ENCODE data around the gene NELFB.

NELFB gene

DNA sequence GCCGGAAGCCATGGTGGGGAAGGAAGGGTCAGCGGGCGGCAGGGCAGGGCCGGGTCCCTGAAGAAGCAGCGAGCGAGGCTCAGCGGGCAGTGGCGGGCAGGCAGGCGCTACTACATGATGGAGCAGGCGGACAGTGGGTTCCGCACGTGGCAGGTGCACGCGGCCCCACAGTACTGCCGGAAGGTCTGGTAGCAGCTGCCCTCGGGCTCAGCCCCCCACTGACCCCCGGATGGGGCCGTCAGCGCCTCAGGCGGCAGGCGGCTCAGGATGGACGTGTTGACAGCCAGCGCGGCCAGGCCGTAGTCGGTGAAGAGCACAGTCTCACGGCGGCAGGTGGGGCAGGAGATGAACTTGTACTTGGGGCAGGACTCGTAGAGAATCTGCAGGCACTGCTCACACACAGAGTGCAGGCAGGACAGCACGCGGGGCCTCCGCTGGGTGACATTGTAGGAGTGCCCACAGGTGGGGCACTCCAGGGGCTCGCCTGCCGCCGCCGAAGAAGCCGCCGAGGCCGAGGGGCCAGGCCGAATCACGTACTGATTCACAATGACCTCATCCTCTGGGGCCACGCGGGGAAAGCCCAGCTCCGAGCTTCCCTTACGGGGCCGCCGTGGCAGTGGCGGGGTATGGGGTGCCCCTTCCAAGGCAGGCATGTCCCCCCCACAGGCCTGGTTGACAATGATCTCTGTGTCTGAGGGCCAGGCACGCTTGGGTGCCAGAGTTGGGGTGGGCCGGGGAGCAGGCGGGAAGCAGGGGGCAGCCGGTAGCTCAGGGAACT is 34.6 kb upstream of the NELFB start:
- Histone ChIP-seq H3K9ac (ENCODE audit: low read depth, low read length) (no peak overlapping the region), H3K9me3 (ENCODE audit: control insufficient read depth, insufficient read depth, low read length) (no peaks in the 10 kb centered on the region), H3K36me3 (ENCODE audit: insufficient read depth, low read length) (no peaks in the 10 kb centered on the region), H3K4me1 (ENCODE audit: insufficient read depth, low read length) (no peaks in the 10 kb centered on the region; the same call in 1 of the 2 replicates)

DNA sequence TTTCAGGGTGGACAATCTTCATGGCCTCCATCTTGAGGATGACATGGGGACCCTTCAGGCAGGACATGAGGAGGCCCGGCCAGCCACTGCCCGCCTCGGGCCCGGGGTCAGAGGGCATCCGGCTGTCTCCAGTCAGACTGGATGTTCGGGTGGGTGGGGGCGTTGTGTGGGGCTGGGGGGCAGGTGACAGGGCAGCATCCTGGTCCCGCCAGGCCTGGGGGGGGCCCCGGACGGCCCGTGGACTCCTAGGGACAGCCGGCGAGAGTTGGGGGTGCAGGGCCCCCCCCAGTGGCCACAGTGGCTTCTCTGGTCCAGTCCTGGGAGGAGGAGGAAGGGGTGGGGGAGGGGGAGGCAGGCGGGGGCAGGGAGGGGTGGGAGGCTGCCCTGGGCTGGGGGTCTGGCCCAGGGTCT is 34.0 kb upstream of the NELFB start:
- no peaks in the 10 kb centered on the region for H3K9me3 ChIP-seq (ENCODE audit: control insufficient read depth, insufficient read depth, low read length)
- H3K9ac ChIP-seq (ENCODE audit: low read depth, low read length), result peak overlapping the region; percentile 33; the same call in 1 of the 2 replicates
- no peaks in the 10 kb centered on the region for H3K36me3 ChIP-seq (ENCODE audit: insufficient read depth, low read length)
- no peaks in the 10 kb centered on the region; the same call in 1 of the 2 replicates for H3K4me1 ChIP-seq (ENCODE audit: insufficient read depth, low read length)

DNA sequence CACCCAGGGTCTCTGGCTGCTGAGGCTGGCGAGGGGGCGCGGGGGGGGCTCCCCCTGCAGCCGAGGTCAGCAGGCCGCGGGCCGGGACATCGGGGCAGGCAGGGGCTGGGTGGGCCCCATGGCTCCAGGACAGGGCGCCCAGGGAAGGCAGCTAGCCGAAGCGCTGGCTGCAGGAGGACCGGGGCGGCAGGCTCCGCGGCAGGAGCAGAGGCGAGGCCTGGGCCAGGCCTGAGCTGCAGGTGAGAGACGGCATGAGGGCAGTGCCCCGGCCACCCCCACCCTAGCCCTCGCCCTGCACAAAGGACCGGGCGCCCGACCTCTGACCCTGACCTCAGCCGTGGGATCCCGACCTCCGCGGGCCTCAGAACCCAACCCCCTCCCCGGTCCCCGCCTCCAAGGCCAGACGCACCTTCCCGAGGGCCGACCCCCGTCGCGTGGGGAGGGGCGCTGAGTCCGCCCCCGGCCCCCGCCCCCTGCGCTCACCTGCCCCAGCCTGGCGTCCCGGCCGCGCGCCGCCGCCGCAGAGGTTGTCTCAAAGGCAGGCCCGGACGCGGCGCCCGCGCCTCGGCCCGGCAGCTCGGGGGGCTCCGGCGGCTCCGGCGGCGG is 33.5 kb upstream of the NELFB start:
- no peaks in the 10 kb centered on the region for H3K36me3 ChIP-seq (ENCODE audit: insufficient read depth, low read length)
- H3K4me1 ChIP-seq (ENCODE audit: insufficient read depth, low read length), result no peaks in the 10 kb centered on the region; the same call in 1 of the 2 replicates
- H3K9ac ChIP-seq (ENCODE audit: low read depth, low read length), result peak overlapping the region; percentile 33; the same call in 1 of the 2 replicates

DNA sequence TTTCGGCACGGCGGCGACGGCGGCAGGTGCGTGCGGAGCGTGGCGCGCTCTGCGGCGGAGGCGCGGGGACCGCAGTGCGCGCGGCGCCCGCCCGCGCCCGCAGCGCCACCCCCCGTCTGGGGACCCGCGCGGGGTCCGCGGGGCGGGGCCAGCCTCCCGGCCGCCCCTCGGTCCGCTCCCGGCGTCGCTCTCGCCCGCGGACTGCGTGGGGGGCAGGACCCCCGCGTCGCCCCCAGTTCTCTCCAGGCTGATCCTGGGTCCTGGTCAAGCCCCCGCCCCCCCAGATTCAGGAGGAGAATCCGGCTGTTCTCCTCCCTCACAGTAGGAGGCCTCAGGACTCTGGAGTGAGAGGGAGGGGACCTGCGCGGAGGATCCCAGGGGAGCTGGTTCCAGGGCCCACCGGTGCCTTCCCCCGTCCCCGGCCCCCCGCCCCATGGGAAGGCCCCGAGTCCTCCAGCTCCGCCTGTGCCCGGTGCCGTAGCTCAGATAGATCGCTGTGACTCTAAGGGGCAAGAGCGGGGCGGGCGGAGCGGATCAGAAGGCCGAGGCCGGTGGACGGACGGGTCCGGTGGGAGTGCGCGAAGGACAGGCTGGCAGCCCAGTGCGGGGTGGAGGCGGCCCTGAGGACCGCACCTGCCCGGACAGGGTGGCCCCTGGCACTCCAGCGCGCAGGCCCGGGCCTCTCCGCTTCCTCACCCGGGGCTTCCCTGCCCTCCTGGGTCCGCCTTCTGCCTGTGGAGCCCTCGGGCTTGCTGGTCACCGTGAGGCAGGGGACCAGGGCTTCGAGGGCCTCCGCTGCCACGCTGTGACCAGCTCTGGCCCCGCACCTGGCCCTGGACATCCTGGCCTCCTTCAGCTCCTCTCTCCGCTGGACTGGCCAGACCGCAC is 32.7 kb upstream of the NELFB start, which contains the start of gene RNF208:
Gene RNF208 (minus strand): TSS at position 51 of the 888 bp plus-strand sequence. CDS start 1,028 bp downstream, outside the sequence.
- Histone ChIP-seq H3K36me3 (ENCODE audit: insufficient read depth, low read length) (no peaks in the 10 kb centered on the region), H3K9me3 (ENCODE audit: control insufficient read depth, insufficient read depth, low read length) (no peaks in the 10 kb centered on the region), H3K9ac (ENCODE audit: low read depth, low read length) (peak within 1 kb of the TSS; percentile 59), H3K4me1 (ENCODE audit: insufficient read depth, low read length) (no peaks in the 10 kb centered on the region; the same call in 1 of the 2 replicates)

More for the DNA sequence above, 33.5 kb upstream of the NELFB start:
- H3K9me3 ChIP-seq (ENCODE audit: control insufficient read depth, insufficient read depth, low read length), result no peaks in the 10 kb centered on the region

DNA sequence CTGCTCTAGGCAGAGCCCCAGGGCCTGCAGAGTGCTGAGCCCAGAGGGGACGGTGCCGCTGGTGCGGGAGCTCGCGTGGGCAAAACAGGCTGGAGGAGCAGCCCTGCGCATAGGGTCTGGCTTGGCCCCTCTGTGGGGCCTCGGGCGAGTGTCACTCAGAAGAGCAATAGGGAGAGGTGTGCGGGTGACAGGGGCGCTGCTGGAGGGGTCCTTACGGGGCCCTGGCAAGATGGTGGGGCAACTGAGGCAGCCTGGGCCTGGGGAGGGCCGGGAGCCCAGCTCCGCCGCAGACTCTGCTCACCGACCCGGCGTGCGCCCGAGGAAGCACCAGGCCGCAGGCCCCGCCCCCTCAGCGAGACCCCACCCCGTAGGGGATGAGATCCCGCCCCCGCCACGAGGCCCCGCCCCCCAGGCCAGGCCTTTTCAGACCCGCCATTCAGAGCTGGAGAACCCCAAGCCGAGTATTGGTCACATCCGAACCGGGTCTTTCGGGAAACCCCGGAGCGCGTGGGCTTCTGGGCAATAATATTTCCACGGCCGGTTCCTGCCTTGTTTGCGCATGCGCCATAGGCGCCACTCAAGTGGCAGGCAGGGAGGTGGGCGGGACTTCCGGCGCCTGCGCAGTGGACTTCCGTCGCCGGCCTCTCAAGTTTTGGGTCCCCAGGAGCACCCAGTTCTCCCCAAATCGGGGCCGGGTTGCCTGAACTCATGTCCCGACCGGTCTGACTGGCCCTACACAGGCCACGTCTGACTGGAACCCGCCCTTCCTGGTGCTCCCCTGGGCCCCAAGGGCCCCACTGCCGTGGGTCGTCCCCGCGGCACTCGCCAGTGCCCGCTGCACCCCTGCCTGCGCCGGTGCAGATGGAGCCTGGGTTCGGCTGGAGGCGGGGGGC is 31.8 kb upstream of the NELFB start:
- H3K9ac ChIP-seq (ENCODE audit: low read depth, low read length), result peak overlapping the region; percentile 93
- H3K36me3 ChIP-seq (ENCODE audit: insufficient read depth, low read length), result no peaks in the 10 kb centered on the region
- no peaks in the 10 kb centered on the region; the same call in 1 of the 2 replicates for H3K4me1 ChIP-seq (ENCODE audit: insufficient read depth, low read length)
- no peaks in the 10 kb centered on the region for H3K9me3 ChIP-seq (ENCODE audit: control insufficient read depth, insufficient read depth, low read length)

DNA sequence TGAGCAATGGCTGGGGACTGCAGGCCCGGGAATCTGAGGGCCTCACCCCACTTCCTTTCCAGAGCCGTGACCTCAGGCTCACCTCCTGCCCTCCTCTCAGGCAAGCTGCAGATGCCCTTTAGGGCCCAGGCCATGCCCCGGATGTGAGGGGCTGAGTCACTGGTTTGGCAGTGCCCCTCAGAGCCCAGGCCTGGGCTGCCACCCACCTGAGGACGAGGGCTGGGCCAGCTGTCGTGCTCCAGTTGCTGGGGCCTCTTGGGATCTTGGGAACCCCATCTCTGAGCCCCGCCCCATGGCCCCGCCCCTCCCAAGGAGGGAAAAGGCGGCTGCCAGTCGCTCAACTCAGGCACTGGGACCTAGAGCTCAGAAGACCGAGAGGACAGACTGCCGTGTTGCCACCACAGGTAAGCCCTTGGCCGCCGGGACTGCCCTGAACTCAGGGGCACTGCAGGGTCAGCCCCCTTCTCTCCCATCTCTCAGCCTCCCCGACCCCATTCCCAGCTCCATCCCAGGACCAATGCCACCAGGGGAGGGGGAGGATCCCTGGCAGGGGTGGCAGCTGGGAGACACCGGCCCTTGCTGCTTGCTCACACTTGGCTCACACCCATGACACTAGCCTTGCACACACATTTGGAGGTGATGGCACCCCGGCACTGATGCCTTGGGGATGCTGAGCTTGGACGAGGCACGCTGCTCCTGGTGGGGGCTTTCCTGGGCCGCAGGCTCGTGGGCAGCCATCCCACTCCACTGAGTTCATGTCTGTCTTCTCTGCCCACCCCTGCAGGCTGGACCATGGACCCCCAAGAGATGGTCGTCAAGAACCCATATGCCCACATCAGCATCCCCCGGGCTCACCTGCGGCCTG is 30.1 kb upstream of the NELFB start, which contains the start of gene CYSRT1:
Gene CYSRT1 (plus strand): TSS at position 345 of the 865 bp plus-strand sequence. CDS start 448 bp downstream, at position 793.
- H3K9ac ChIP-seq (ENCODE audit: low read depth, low read length), result peak within 1 kb of the TSS; percentile 93
- no peaks in the 10 kb centered on the region for H3K9me3 ChIP-seq (ENCODE audit: control insufficient read depth, insufficient read depth, low read length)
- no peaks in the 10 kb centered on the region for H3K4me1 ChIP-seq (ENCODE audit: insufficient read depth, low read length)
- H3K36me3 ChIP-seq (ENCODE audit: insufficient read depth, low read length), result no peaks in the 10 kb centered on the region

DNA sequence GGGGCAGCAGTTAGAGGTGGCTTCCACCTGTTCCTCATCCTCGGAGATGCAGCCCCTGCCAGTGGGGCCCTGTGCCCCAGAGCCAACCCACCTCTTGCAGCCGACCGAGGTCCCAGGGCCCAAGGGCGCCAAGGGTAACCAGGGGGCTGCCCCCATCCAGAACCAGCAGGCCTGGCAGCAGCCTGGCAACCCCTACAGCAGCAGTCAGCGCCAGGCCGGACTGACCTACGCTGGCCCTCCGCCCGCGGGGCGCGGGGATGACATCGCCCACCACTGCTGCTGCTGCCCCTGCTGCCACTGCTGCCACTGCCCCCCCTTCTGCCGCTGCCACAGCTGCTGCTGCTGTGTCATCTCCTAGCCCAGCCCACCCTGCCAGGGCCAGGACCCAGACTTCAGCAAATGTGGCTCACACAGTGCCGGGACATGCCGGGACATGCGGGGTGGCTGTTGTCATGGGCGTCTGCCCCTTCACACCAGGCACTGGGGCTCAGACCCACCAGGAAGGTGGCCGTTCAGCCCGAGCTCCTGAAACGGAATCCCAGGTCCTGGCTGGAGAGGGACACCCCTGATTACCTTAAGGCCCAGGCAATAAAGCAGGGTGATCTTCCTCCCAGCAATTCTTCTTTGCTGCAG is 29.3 kb upstream of the NELFB start:
- no peaks in the 10 kb centered on the region for H3K9me3 ChIP-seq (ENCODE audit: control insufficient read depth, insufficient read depth, low read length)
- H3K4me1 ChIP-seq (ENCODE audit: insufficient read depth, low read length), result no peaks in the 10 kb centered on the region
- H3K36me3 ChIP-seq (ENCODE audit: insufficient read depth, low read length), result no peaks in the 10 kb centered on the region
- no peak overlapping the region for H3K9ac ChIP-seq (ENCODE audit: low read depth, low read length)

DNA sequence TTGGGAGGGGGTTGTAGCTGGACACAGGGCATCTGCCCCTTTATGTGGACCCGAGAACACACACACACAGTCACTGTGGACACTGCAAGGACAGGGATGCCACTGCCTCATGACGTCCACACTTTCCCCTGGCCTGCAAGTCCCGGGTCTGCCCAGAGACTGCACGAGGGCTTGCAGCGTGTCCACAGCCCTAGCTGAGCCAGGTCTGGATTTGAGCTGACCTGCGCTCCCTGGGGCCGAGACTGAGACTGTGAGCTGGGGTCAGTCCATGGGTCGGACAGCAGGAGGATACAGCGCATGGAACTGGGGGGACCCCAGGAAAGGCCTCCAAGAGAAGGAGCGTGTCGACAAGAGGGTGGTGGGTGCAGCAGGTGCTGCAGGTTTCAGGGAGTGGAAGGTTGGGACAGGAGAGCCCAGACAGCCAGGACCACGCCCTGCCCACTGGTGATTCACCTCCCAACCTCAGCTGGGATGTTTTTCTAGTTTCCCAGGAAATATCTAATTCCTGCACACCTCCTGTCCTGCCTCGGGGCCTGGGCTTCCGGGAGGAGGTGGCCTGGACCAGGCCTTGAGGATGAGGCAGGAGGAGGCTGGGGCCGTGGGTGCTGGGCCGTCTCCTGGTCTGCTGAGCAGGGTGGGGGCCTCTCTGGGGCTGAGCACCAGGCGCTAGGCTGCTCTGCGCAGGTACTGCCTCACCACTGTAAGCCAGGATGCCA is 28.6 kb upstream of the NELFB start:
- no peaks in the 10 kb centered on the region for H3K9me3 ChIP-seq (ENCODE audit: control insufficient read depth, insufficient read depth, low read length)
- H3K36me3 ChIP-seq (ENCODE audit: insufficient read depth, low read length), result no peaks in the 10 kb centered on the region
- H3K9ac ChIP-seq (ENCODE audit: low read depth, low read length), result no peak overlapping the region
- no peaks in the 10 kb centered on the region for H3K4me1 ChIP-seq (ENCODE audit: insufficient read depth, low read length)

DNA sequence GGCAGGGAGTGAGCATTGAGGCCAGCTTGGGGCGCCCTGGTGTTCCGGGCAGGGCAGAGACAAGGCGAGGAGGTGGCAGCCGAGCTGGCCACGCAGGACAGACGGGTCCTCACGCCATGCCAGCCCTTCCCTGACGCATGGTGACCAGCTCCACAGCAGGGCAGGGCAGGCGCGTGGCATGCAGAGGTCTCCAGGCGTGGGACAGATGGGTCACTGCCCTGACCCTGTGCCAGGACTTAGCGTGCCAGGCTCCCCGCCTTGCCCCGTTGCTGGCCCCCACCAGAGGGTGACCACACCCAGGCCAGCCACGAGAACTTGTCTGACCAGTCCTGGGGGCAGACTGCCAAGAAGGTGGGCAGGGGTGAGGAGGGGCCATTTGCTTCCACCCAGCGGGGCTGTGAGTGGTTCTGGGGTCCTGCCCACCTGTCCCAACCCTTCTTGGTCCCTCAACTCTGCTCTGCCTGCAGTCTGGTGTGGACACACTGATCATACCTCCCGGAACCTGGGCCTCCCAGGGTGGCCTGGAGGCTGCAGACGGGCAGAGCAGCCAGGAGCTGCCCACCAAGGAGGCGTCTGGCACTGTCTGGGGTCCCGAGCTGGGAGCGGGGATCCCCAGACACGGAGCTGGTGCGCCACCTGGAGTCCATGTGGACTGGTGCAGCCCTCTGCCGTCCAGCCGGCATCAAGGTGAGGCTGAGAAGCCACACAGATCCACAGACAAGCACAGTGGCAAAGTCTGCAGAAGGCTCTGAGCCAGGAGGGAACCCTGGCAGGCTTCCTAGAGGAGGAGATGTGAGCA is 27.9 kb upstream of the NELFB start, which contains the start of gene RNF224:
Gene RNF224 (plus strand): TSS at position 449 of the 799 bp plus-strand sequence. CDS start 834 bp downstream, outside the sequence.
- H3K9me3 ChIP-seq (ENCODE audit: control insufficient read depth, insufficient read depth, low read length), result no peaks in the 10 kb centered on the region
- H3K36me3 ChIP-seq (ENCODE audit: insufficient read depth, low read length), result no peaks in the 10 kb centered on the region
- H3K4me1 ChIP-seq (ENCODE audit: insufficient read depth, low read length), result no peaks in the 10 kb centered on the region
- no peak within 1 kb of the TSS for H3K9ac ChIP-seq (ENCODE audit: low read depth, low read length)

DNA sequence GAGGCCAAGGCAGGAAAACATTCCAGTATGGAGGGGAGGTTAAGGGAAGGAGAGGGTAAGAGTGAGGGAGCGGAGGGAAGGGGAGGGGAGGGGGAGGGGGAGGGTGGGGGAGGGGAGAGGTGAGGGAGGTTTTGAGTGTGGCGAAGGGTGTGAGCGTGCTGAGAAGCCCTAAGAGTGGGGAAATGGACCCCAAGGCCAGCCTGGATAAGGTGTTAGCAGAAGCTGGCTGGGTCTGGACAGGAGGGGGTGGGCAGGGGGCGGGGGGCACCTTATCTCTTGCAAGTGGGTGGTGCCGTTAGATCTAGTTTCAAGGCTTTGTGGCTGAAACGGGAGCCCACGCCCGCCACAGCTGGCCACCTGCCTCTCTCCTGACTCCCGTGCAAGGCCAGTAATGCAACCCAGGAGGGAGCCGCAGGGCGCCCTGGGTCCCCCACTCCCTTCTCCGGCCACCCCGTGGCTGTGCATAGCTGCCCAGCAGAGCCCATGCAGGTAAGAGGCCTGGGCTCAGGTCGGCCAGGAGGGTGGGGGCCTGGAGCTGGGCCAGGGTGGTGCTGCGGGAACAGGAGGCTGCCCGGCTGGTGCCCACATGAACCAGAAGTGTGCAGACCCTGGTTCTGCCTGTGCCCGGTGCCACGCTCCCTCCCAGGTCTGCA is 27.1 kb upstream of the NELFB start:
- no peak overlapping the region for H3K9ac ChIP-seq (ENCODE audit: low read depth, low read length)
- H3K36me3 ChIP-seq (ENCODE audit: insufficient read depth, low read length), result no peaks in the 10 kb centered on the region
- no peaks in the 10 kb centered on the region for H3K9me3 ChIP-seq (ENCODE audit: control insufficient read depth, insufficient read depth, low read length)
- no peaks in the 10 kb centered on the region for H3K4me1 ChIP-seq (ENCODE audit: insufficient read depth, low read length)

DNA sequence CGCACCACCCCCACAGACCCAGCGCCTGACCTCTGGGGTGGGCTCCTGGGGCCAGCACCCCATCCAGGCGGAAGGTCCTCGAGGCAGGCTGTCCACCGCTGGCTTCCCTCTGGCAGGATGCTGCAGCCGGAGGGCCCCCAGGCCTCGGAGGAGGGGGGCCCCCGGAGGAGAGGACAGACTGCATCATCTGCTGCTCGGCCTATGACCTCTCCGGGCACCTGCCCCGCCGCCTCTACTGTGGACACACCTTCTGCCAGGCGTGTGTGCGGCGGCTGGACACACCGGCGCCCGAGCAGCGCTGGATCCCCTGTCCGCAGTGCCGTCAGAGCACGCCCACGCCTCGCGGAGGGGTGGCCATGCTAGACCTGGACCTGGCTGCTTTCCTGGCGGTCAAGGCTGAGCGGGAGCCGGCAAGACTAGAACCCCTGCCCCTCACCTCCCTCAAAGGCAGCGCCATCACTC is 26.6 kb upstream of the NELFB start:
- H3K9ac ChIP-seq (ENCODE audit: low read depth, low read length), result no peak overlapping the region
- H3K36me3 ChIP-seq (ENCODE audit: insufficient read depth, low read length), result no peaks in the 10 kb centered on the region
- no peaks in the 10 kb centered on the region for H3K9me3 ChIP-seq (ENCODE audit: control insufficient read depth, insufficient read depth, low read length)
- H3K4me1 ChIP-seq (ENCODE audit: insufficient read depth, low read length), result no peaks in the 10 kb centered on the region

Measured in ES-I3 (cell line).